Thoracic aorta (tissue), 2 donors: ENCODE measurements around the gene HPN. TPM values are rescaled to one million over a fixed set of nuclear protein-coding genes. Genes with fewer than 3 reads are reported as not detected.

Experiments
- ATAC-seq: fragments of 150-250 bp; one replicate; pipeline ENCODE4 v1.8.0; 2017; ENCODE audit warnings: low read depth; ENCODE audit not compliant: insufficient number of reproducible peaks, low FRiP score
- DNase-seq: peaks from one replicate; pipeline ENCODE4 v3.0.0-alpha.2; 2020; ENCODE audit warnings: low spot score
- H3K27ac ChIP-seq, 2 donors: fragments of 200-600 bp; sonication (generic); 1 replicate in 1 of 2; 2 replicates in 1 of 2; pipeline ENCODE4 v1.5.1; 2016; ENCODE audit warnings: mild to moderate bottlenecking in 2 of 2, moderate library complexity in 2 of 2
- H3K27me3 ChIP-seq: fragments of 200-600 bp; sonication (generic); replicated peaks from 2 replicates; pipeline ENCODE4 v1.6.0; 2016; ENCODE audit warnings: mild to moderate bottlenecking; ENCODE audit not compliant: insufficient read depth
- H3K36me3 ChIP-seq: fragments of 200-600 bp; sonication (generic); one replicate; pipeline ENCODE4 v1.5.1; 2016
- H3K4me1 ChIP-seq, 2 donors: fragments of 200-600 bp; sonication (generic); 1 replicate in 1 of 2; 2 replicates in 1 of 2; pipeline versions ENCODE4 v1.5.1 to v1.6.0; 2016; ENCODE audit warnings: low read depth in 2 of 2, mild to moderate bottlenecking in 1 of 2; ENCODE audit not compliant: control insufficient read depth in 1 of 2
- H3K4me3 ChIP-seq: fragments of 200-600 bp; sonication (generic); 2 replicates; pipeline ENCODE4 v1.5.1; 2016; ENCODE audit warnings: mild to moderate bottlenecking
- H3K9me3 ChIP-seq: fragments of 200-600 bp; sonication (generic); 2 replicates; pipeline ENCODE4 v1.5.1; 2016
- total RNA-seq, 2 donors: library from RNA; depleted of rRNA; stranded (reverse); fragments of >200 nt; gene quantifications; one replicate each; pipeline versions ENCODE4 v1.1.0 to v1.2.3, GENCODE V29; 2016
- TF ChIP-seq, protein P1 (sequence below): fragments of 200-600 bp; sonication (generic); IDR thresholded peaks from one replicate; pipeline ENCODE4 v1.5.1; 2019; ENCODE audit warnings: antibody characterized with exemption

Gene HPN
- total RNA-seq, 2 donors from 2014 or later = 0.35 to 5.4 TPM

DNA sequence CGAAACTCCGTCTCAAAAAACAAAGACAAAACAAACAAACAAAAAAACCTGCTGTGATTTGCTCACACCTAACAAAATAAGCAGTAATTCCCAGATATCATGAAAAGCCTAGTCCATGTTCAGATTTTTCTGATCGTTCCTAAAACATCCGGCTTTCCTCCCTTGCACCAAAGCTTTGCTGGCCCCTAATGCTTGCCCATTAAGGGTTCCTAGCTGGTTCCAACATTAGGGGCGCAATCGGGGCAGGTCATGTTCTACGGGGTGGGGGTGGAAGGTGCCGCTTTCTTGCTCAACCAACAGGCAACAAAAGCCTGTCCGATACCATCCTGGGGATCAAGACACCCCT, 48.6 kb downstream of the HPN start:
- no peak for ATAC-seq
- Histone ChIP-seq H3K4me1 (peaks cover 0 to 5% of the 10 kb centered on the region in 2 donors), H3K4me3 (no peak overlapping the region), H3K27me3 (no peaks in the 10 kb centered on the region), H3K27ac (no peak overlapping the region), H3K9me3 (no peaks in the 10 kb centered on the region), H3K36me3 (no peaks in the 10 kb centered on the region)
- DNase-seq = no peak
- TF ChIP-seq, protein P1, sequence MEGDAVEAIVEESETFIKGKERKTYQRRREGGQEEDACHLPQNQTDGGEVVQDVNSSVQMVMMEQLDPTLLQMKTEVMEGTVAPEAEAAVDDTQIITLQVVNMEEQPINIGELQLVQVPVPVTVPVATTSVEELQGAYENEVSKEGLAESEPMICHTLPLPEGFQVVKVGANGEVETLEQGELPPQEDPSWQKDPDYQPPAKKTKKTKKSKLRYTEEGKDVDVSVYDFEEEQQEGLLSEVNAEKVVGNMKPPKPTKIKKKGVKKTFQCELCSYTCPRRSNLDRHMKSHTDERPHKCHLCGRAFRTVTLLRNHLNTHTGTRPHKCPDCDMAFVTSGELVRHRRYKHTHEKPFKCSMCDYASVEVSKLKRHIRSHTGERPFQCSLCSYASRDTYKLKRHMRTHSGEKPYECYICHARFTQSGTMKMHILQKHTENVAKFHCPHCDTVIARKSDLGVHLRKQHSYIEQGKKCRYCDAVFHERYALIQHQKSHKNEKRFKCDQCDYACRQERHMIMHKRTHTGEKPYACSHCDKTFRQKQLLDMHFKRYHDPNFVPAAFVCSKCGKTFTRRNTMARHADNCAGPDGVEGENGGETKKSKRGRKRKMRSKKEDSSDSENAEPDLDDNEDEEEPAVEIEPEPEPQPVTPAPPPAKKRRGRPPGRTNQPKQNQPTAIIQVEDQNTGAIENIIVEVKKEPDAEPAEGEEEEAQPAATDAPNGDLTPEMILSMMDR = no peak

- H3K36me3 ChIP-seq = no peaks in the 10 kb centered on the region
- H3K27ac ChIP-seq = no peak overlapping the region
- ATAC-seq (no peak), DNase-seq (no peak)
- TF ChIP-seq, protein P1 = peak; percentile 56
- H3K4me1 ChIP-seq = peaks cover 0 to 5% of the 10 kb centered on the region in 2 donors
- H3K9me3 ChIP-seq = no peaks in the 10 kb centered on the region
- no peaks in the 10 kb centered on the region for H3K27me3 ChIP-seq
- no peak overlapping the region for H3K4me3 ChIP-seq
These were observed 49.1 kb downstream of the HPN start for GRCh38 chr19:35090506-35091214.

GRCh38 chr19:35093430-35093829, 51.9 kb downstream of the HPN start:
- ATAC-seq (no peak), DNase-seq (no peak)
- no peak overlapping the region for H3K4me3 ChIP-seq

GRCh38 chr19:35093941-35094647, 52.6 kb downstream of the HPN start:
- H3K36me3 ChIP-seq = no peaks in the 10 kb centered on the region
- no peak overlapping the region for H3K27ac ChIP-seq
- TF ChIP-seq, protein P1 = no peak
- peaks cover 0 to 5% of the 10 kb centered on the region in 2 donors for H3K4me1 ChIP-seq
- H3K9me3 ChIP-seq = no peaks in the 10 kb centered on the region
- DNase-seq = no peak
- H3K27me3 ChIP-seq = no peaks in the 10 kb centered on the region
- no peak for ATAC-seq
- no peak overlapping the region for H3K4me3 ChIP-seq

More at GRCh38 chr19:35093430-35093829, 51.9 kb downstream of the HPN start:
- peaks cover 0 to 5% of the 10 kb centered on the region in 2 donors for H3K4me1 ChIP-seq
- no peaks in the 10 kb centered on the region for H3K9me3 ChIP-seq
- TF ChIP-seq, protein P1 = no peak
- H3K27me3 ChIP-seq = no peaks in the 10 kb centered on the region
- no peaks in the 10 kb centered on the region for H3K36me3 ChIP-seq
- H3K27ac ChIP-seq = no peak overlapping the region

GRCh38 chr19:35094656-35095055, 53.1 kb downstream of the HPN start:
- H3K4me1 ChIP-seq = peaks cover 0 to 5% of the 10 kb centered on the region in 2 donors
- DNase-seq = no peak
- TF ChIP-seq, protein P1 = no peak
- H3K4me3 ChIP-seq = no peak overlapping the region
- H3K36me3 ChIP-seq = no peaks in the 10 kb centered on the region
- ATAC-seq = no peak
- no peaks in the 10 kb centered on the region for H3K9me3 ChIP-seq
- H3K27me3 ChIP-seq = no peaks in the 10 kb centered on the region
- no peak overlapping the region for H3K27ac ChIP-seq
